ENCODE measurements around the gene LIN28A. TPM values are rescaled to one million over a fixed set of nuclear protein-coding genes. Genes with fewer than 3 reads are reported as not detected.

Gene LIN28A
- total RNA-seq, 1 experiment from 2014 or later, result 1,289 TPM

DNA sequence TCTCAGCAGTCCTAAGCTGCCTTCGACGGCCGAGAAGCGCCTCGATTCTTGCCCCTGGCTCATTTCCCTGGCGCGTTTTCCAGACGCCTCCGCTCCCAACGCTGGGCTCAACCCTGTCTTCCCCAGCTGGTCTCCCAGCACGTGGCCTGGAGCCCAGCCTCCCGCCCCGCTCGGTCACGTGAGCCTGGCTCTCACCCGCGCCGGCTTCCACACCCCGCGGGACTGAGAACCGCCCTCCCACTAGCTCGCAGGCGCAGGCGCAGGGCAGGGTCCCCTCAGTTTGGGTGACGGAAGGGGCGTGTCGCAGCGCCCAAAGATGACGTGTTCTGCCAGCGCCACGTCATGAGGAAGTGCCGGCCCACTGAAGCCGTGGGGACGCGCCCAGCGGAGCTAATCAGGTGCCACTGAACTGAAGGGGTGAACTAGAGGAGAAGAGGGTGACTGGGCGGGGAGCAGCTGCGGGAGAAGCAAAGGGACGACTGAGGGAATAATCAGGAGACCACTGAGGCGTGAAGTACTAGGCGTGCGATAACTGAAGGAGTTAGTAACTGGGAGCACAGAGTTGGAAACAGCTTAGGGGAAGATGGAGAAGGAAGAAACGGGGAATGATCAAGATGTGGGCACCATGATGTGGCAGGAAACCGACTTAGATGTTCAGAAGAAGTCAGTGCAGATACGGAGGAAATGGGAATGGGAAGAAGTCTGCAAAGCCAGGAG is 21.5 kb downstream of the LIN28A start, which contains the start of gene DHDDS:
Gene DHDDS (plus strand): TSS at position 343 of the 717 bp plus-strand sequence. CDS start 625 bp downstream, outside the sequence.
- Histone ChIP-seq H3K4me1 (ENCODE audit: insufficient read depth, low read length) (no peaks in the 10 kb centered on the region; the same call in 1 of the 2 replicates), H2BK15ac (ENCODE audit: low read depth, low read length) (no peak within 1 kb of the TSS), H3K23ac (ENCODE audit: insufficient read length, low read depth, low read length) (no peak within 1 kb of the TSS)

More for the DNA sequence above, 21.5 kb downstream of the LIN28A start, which contains the start of gene DHDDS:
- TF ChIP-seq CTCF (conservative IDR thresholded peaks at IDR 0.05), result no peak
- Histone ChIP-seq H4K91ac (ENCODE audit: insufficient read length, low read depth, low read length) (no peak within 1 kb of the TSS), H3K79me2 (ENCODE audit: insufficient read depth, low read length) (no peaks in the 10 kb centered on the region), H2AFZ (ENCODE audit: low read length) (no peak within 1 kb of the TSS), H3K9ac (ENCODE audit: extremely low read depth, insufficient read length, low read length) (peak within 1 kb of the TSS; percentile 86), H4K20me1 (ENCODE audit: control insufficient read depth, insufficient read depth, insufficient read length) (no peaks in the 10 kb centered on the region), H2BK5ac (ENCODE audit: insufficient read length, low read length) (no peak within 1 kb of the TSS), H3K14ac (ENCODE audit: insufficient read depth, low read length) (0 out of 2 replicates have a peak within 1 kb of the TSS, but pooled peaks have one; percentile 54), H3K4ac (ENCODE audit: low read depth, low read length) (no peak within 1 kb of the TSS), H3K4me2 (ENCODE audit: insufficient read depth, insufficient read length, low read length) (peak within 1 kb of the TSS; percentile 99), H4K5ac (ENCODE audit: insufficient read length, low read depth, low read length) (no peak within 1 kb of the TSS), H3K18ac (ENCODE audit: insufficient read length, low read depth, low read length) (peak within 1 kb of the TSS; percentile 60), H3K23me2 (ENCODE audit: insufficient read length, low read depth, low read length, poor library complexity, severe bottlenecking) (peaks cover 8% of the 10 kb centered on the region), H4K8ac (replicated peaks; ENCODE audit: insufficient read length, low read depth, low read length) (no peak within 1 kb of the TSS), H2BK20ac (ENCODE audit: low read depth, low read length, poor library complexity, severe bottlenecking) (no peak within 1 kb of the TSS), H3K27me3 (ENCODE audit: insufficient read depth, low read length) (no peaks in the 10 kb centered on the region), H2BK12ac (ENCODE audit: insufficient read length, low read depth, low read length) (no peak within 1 kb of the TSS), H3K56ac (ENCODE audit: insufficient read length, low read depth, low read length) (no peak within 1 kb of the TSS), H2AK5ac (ENCODE audit: insufficient read length, low read length) (no peak within 1 kb of the TSS), H3T11ph (ENCODE audit: low read length) (no peak within 1 kb of the TSS), H2BK120ac (ENCODE audit: low read depth, low read length, poor library complexity, severe bottlenecking) (no peak within 1 kb of the TSS), H3K79me1 (ENCODE audit: insufficient read depth, low read depth, low read length, poor library complexity, severe bottlenecking) (no peaks in the 10 kb centered on the region), H3K9me3 (ENCODE audit: control insufficient read depth, low read depth, low read length) (no peaks in the 10 kb centered on the region), H3K27ac (ENCODE audit: insufficient read length, low read depth, low read length) (peak within 1 kb of the TSS; percentile 49)
- Mint-ChIP-seq H3K27me3 (ENCODE audit: low read depth) (no peaks in the 10 kb centered on the region; the same call in 1 of the 2 replicates), H3K36me3 (ENCODE audit: insufficient read depth in 1 of 3, low read depth in 3 of 3) (peaks cover 10 to 45% (median 35%) of the 10 kb centered on the region in 3 experiments; a peak in 5 of 7 replicates), H3K4me1 (peaks cover 37 to 56% of the 10 kb centered on the region in 2 experiments), H3K9me3 (no peaks in the 10 kb centered on the region), H3K27ac (peak within 1 kb of the TSS; percentile 93 to 99 (median 99)), H3K4me3 (peak within 1 kb of the TSS; percentile 94 to 96)
- peak; percentile 98 for DNase-seq
- no CpG with 5 or more reads among the region's 45 CpGs for WGBS (ENCODE audit: extremely low coverage, insufficient read length, low lambda C conversion rate)
